Natural killer cell (primary cell): ENCODE measurements around the gene INTS7. TPM values are rescaled to one million over a fixed set of nuclear protein-coding genes. Genes with fewer than 3 reads are reported as not detected.
"Not testable (repeated sequence)": the region's sequence is repeated elsewhere in the genome, so short reads cannot be mapped to it uniquely, and the experiment has no call there.

Experiments
- ATAC-seq, 3 donors: fragments of 150-1000 bp in 2 of 3; fragments of 200-7000 bp in 1 of 3; cut with Tn5 transposase; 1 replicate in 1 of 3; 2 replicates in 2 of 3; pipeline ENCODE4 v1.10.0; 2021; ENCODE audit warnings: mild to moderate bottlenecking in 2 of 3, moderate library complexity in 2 of 3
- DNase-seq, 2 donors: peaks; one replicate each; pipeline versions ENCODE4 v3.0.0 to v3.0.0-alpha.2; 2013 to 2021; ENCODE audit warnings: mixed read lengths in 1 of 2
- H3K27ac ChIP-seq: one replicate; pipeline ENCODE4 v1.5.1; 2013; ENCODE audit warnings: mild to moderate bottlenecking, low read length
- H3K27me3 ChIP-seq: one replicate; pipeline ENCODE4 v1.6.1; 2013; ENCODE audit warnings: low read length; ENCODE audit not compliant: control insufficient read depth, insufficient read depth
- H3K36me3 ChIP-seq: one replicate; pipeline ENCODE4 v1.6.1; 2013; ENCODE audit warnings: low read length; ENCODE audit not compliant: control insufficient read depth, insufficient read depth
- H3K4me1 ChIP-seq: one replicate; pipeline ENCODE4 v1.6.1; 2013; ENCODE audit warnings: low read length; ENCODE audit not compliant: control insufficient read depth, insufficient read depth
- H3K4me3 ChIP-seq: one replicate; pipeline ENCODE4 v1.5.1; 2013; ENCODE audit warnings: low read length
- H3K9me3 ChIP-seq: one replicate; pipeline ENCODE4 v1.6.1; 2013; ENCODE audit warnings: low read length; ENCODE audit not compliant: control insufficient read depth, insufficient read depth
- H3K27ac Mint-ChIP-seq, 2 donors: one replicate each; pipeline ENCODE4 v1.8.0; 2022; ENCODE audit warnings: mild to moderate bottlenecking in 2 of 2, mixed read lengths in 2 of 2, moderate library complexity in 1 of 2
- H3K27me3 Mint-ChIP-seq, 2 donors: one replicate each; pipeline ENCODE4 v1.8.0; 2022; ENCODE audit warnings: low read depth in 2 of 2, mixed read lengths in 2 of 2
- H3K36me3 Mint-ChIP-seq: one replicate; pipeline ENCODE4 v1.8.0; 2022; ENCODE audit warnings: mixed read lengths
- H3K4me1 Mint-ChIP-seq, 2 donors: one replicate each; pipeline ENCODE4 v1.8.0; 2022; ENCODE audit warnings: mixed read lengths in 2 of 2
- H3K4me3 Mint-ChIP-seq: one replicate; pipeline ENCODE4 v1.8.0; 2022; ENCODE audit warnings: mild to moderate bottlenecking, moderate library complexity, mixed read lengths
- H3K9me3 Mint-ChIP-seq, 2 donors: one replicate each; pipeline ENCODE4 v1.8.0; 2022; ENCODE audit warnings: mixed read lengths in 2 of 2
- WGBS: methylation state at CpG from one replicate; pipeline ENCODE4 v1.1.7; 2013; ENCODE audit warnings: missing lambda C conversion rate; ENCODE audit not compliant: insufficient coverage; 5-methylcytosine and 5-hydroxymethylcytosine counted together
- intact Hi-C: fragments of 100-400 bp; cut with micrococcal nuclease; formaldehyde crosslinking; loops from one replicate; pipeline ENCODE4 v1.14.2; 2022
- total RNA-seq, 4 donors: library from RNA; stranded (reverse); fragments of 120-200 nt in 1 of 4; gene quantifications; one replicate each; pipeline versions ENCODE4 v1.2.3 to v1.2.4, GENCODE V29; 2013 to 2022
- TF ChIP-seq, protein P1 (sequence below): fragments of 200-600 bp; IDR thresholded peaks from one replicate; pipeline ENCODE4 v1.8.0; 2022; ENCODE audit warnings: antibody characterized with exemption

Gene INTS7
- total RNA-seq, 3 donors from 2014 or later (not counting 1 experiment from before 2014, with no cell fraction given), result 10.0 to 20.3 (median 11.0) TPM

DNA sequence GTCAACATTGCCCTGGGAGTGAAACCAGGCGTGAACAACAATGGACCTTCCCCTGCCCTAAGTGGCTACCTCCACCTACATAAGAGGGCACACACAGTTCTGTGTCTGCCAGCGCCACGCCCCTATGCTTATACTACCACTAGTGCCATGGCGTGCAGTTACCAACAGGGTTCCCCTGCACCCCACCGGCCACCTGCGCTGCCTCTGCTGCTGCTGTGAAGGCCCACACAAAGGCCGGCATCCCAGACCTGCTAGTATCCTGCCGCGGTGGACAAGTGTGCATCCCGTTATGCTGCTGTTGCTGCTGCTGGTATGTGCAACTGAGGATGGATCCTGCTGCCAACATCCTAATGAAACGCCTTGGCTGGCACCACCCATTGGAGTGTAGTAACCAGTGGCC is 75.7 kb downstream of the INTS7 start:
- TF ChIP-seq, protein P1, sequence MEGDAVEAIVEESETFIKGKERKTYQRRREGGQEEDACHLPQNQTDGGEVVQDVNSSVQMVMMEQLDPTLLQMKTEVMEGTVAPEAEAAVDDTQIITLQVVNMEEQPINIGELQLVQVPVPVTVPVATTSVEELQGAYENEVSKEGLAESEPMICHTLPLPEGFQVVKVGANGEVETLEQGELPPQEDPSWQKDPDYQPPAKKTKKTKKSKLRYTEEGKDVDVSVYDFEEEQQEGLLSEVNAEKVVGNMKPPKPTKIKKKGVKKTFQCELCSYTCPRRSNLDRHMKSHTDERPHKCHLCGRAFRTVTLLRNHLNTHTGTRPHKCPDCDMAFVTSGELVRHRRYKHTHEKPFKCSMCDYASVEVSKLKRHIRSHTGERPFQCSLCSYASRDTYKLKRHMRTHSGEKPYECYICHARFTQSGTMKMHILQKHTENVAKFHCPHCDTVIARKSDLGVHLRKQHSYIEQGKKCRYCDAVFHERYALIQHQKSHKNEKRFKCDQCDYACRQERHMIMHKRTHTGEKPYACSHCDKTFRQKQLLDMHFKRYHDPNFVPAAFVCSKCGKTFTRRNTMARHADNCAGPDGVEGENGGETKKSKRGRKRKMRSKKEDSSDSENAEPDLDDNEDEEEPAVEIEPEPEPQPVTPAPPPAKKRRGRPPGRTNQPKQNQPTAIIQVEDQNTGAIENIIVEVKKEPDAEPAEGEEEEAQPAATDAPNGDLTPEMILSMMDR, result no peak
- H3K36me3 Mint-ChIP-seq, result peaks cover 9% of the 10 kb centered on the region
- no peak for DNase-seq
- H3K4me3 Mint-ChIP-seq, result no peak overlapping the region
- H3K4me1 ChIP-seq, result no peaks in the 10 kb centered on the region
- intact Hi-C loops, result no loop called here
- H3K27me3 ChIP-seq, result no peaks in the 10 kb centered on the region
- no peak overlapping the region for H3K27ac Mint-ChIP-seq
- H3K9me3 Mint-ChIP-seq, result no peaks in the 10 kb centered on the region
- 98% methylated on average over 11 of the region's 11 CpGs for WGBS
- H3K4me3 ChIP-seq, result no peak overlapping the region
- no peak overlapping the region for H3K27ac ChIP-seq
- H3K27me3 Mint-ChIP-seq, result no peaks in the 10 kb centered on the region
- H3K4me1 Mint-ChIP-seq, result peaks cover 7 to 9% of the 10 kb centered on the region in 2 donors
- no peak for ATAC-seq
- no peaks in the 10 kb centered on the region for H3K9me3 ChIP-seq
- peaks cover 18% of the 10 kb centered on the region for H3K36me3 ChIP-seq

DNA sequence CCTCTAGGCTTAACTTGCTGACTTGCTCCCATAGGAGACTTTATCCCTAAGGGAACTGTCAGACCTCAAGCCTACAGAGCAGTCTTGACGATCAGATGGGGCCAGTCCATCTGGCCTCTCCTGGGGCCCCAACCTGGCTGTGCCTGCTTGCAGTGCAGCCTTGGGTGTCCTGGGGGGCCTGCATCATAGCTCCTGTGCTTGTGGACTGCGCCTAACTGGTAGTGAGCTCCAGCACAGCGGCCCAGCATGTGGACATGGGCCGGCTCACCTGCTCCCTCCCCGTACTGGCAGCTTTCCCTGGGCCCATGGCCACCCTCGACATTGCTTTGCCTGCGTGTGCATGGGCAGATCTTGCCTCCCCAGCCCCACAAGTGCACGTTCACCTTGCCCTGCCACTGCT is 76.1 kb downstream of the INTS7 start:
- DNase-seq, result no peak
- Histone ChIP-seq H3K36me3 (peaks cover 18% of the 10 kb centered on the region), H3K4me3 (no peak overlapping the region), H3K9me3 (no peaks in the 10 kb centered on the region), H3K4me1 (no peaks in the 10 kb centered on the region), H3K27me3 (no peaks in the 10 kb centered on the region), H3K27ac (no peak overlapping the region)
- intact Hi-C loops, result no loop called here
- WGBS, result 98% methylated on average over 8 of the region's 8 CpGs
- no peaks in the 10 kb centered on the region for H3K9me3 Mint-ChIP-seq
- no peak overlapping the region for H3K4me3 Mint-ChIP-seq
- H3K36me3 Mint-ChIP-seq, result peaks cover 9% of the 10 kb centered on the region
- no peak for ATAC-seq
- TF ChIP-seq, protein P1, result no peak
- no peak overlapping the region for H3K27ac Mint-ChIP-seq
- H3K27me3 Mint-ChIP-seq, result no peaks in the 10 kb centered on the region
- H3K4me1 Mint-ChIP-seq, result peaks cover 5 to 7% of the 10 kb centered on the region in 2 donors

DNA sequence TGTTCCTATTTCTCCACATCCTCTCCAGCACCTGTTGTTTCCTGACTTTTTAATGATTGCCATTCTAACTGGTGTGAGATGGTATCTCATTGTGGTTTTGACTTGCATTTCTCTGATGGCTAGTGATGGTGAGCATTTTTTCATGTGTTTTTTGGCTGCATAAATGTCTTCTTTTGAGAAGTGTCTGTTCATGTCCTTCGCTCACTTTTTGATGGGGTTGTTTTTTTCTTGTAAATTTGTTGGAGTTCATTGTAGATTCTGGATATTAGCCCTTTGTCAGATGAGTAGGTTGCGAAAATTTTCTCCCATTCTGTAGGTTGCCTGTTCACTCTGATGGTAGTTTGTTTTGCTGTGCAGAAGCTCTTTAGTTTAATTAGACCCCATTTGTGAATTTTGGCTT is 81.3 kb downstream of the INTS7 start:
- H3K4me3 Mint-ChIP-seq, H3K36me3 ChIP-seq, intact Hi-C loops, H3K4me1 Mint-ChIP-seq, DNase-seq, ATAC-seq, H3K36me3 Mint-ChIP-seq, H3K9me3 Mint-ChIP-seq, H3K4me1 ChIP-seq, H3K27ac ChIP-seq, H3K27me3 ChIP-seq, H3K27me3 Mint-ChIP-seq, H3K4me3 ChIP-seq, H3K9me3 ChIP-seq, H3K27ac Mint-ChIP-seq: not testable (repeated sequence)
- WGBS, result no CpG with 5 or more reads among the region's 2 CpGs

DNA sequence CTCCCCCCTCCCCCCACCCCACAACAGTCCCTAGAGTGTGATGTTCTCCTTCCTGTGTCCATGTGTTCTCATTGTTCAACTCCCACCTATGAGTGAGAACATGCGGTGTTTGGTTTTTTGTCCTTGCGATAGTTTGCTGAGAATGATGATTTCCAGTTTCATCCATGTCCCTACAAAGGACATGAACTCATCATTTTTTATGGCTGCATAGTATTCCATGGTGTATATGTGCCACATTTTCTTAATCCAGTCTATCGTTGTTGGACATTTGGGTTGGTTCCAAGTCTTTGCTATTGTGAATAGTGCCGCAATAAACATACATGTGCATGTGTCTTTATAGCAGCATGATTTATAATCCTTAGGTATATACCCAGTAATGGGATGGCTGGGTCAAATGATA is 81.8 kb downstream of the INTS7 start:
- intact Hi-C loops, H3K4me1 ChIP-seq, H3K36me3 ChIP-seq, H3K27ac ChIP-seq, H3K27me3 ChIP-seq, H3K9me3 ChIP-seq, H3K4me3 Mint-ChIP-seq, H3K9me3 Mint-ChIP-seq, H3K36me3 Mint-ChIP-seq, H3K27me3 Mint-ChIP-seq, H3K4me3 ChIP-seq, H3K4me1 Mint-ChIP-seq, ATAC-seq, H3K27ac Mint-ChIP-seq, DNase-seq: not testable (repeated sequence)
- no CpG with 5 or more reads among the region's 4 CpGs for WGBS

DNA sequence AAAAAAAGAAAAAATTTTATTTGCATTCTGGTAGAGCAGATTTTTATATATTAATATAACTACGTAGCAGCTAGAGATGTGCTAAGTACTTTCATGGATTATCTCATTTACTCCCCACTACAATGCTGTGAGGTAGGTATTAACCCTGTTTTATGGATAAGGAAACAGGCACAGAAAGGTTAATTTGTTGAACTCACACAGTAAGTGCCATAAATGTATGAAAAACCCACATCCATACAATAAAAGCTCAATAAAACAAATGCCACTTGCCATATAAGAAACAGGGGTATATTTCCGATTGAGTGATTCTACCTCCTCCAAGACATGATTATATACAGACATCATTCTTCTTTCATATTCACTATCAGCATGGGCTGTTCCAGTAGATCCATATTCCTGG is 83.1 kb downstream of the INTS7 start:
- Mint-ChIP-seq H3K27me3 (no peaks in the 10 kb centered on the region), H3K36me3 (no peaks in the 10 kb centered on the region), H3K27ac (no peak overlapping the region), H3K9me3 (no peaks in the 10 kb centered on the region), H3K4me3 (no peak overlapping the region), H3K4me1 (no peaks in the 10 kb centered on the region)
- ATAC-seq (no peak), DNase-seq (no peak)
- H3K9me3 ChIP-seq, result no peaks in the 10 kb centered on the region
- H3K36me3 ChIP-seq, result peaks cover 8% of the 10 kb centered on the region
- H3K27ac ChIP-seq, result no peak overlapping the region
- no peak overlapping the region for H3K4me3 ChIP-seq
- WGBS, result 100% methylated on average over 1 of the region's 2 CpGs
- H3K27me3 ChIP-seq, result no peaks in the 10 kb centered on the region
- H3K4me1 ChIP-seq, result no peaks in the 10 kb centered on the region
- intact Hi-C loops, result no loop called here
- TF ChIP-seq, protein P1, result no peak
